HCT116 (cell line): ENCODE data around the gene ILF2. TPM values are rescaled to one million over a fixed set of nuclear protein-coding genes. Genes with fewer than 3 reads are reported as not detected.

Experiments used
- ATAC-seq: fragments of 200-7000 bp; cut with Tn5 transposase; 2 replicates; pipeline ENCODE4 v1.9.1; 2020; ENCODE audit warnings: mild to moderate bottlenecking, moderate library complexity
- BruUV-seq: library from RNA; stranded (reverse); fragments of 400-500 nt; replicated peaks from 2 replicates; lab custom pipeline; 2021; lab: Mats Ljungman, UMichigan
- CTCF ChIA-PET: fragments of 300-600 bp; sonication (Branson Sonifier 250); formaldehyde crosslinking; loops from one replicate; lab custom pipeline; 2021; ENCODE audit warnings: antibody characterized with exemption; lab: Charles Lee
- POLR2A ChIA-PET: fragments of 300-600, 350-600 bp; sonication (Branson Sonifier 250); formaldehyde crosslinking; loops from one replicate; lab custom pipeline; 2021; ENCODE audit warnings: antibody characterized with exemption; lab: Charles Lee
- RAD21 ChIA-PET, 2 experiments: fragments of 300-600 bp; sonication (Branson Sonifier 250); formaldehyde crosslinking; loops; one replicate each; lab custom pipeline; 2023; ENCODE audit warnings: low total read pairs in 2 of 2; ENCODE audit not compliant: uncharacterized antibody in 2 of 2, unreplicated experiment in 2 of 2, low non-redundant PET in 1 of 2; lab: Charles Lee
- DNase-seq: peaks from one replicate; pipeline ENCODE4 v3.0.0-alpha.2; 2010; ENCODE audit warnings: low read depth, low spot score
- H2AFZ ChIP-seq: fragments of 200-600 bp; shearing (Covaris generic), sonication (generic); 2 replicates; pipeline ENCODE4 v1.6.1; 2017; ENCODE audit warnings: low read depth, mixed run types, mixed read lengths, antibody characterized with exemption, low read length; ENCODE audit not compliant: poor library complexity, severe bottlenecking
- H3K27ac ChIP-seq: 2 replicates; pipeline ENCODE4 v1.5.1; 2012; ENCODE audit warnings: low read depth, low read length
- H3K27me3 ChIP-seq: fragments of 200-600 bp; sonication (generic); 2 replicates; pipeline ENCODE4 v1.6.1; 2016; ENCODE audit warnings: mixed run types, low read length, mixed read lengths; ENCODE audit not compliant: insufficient read depth
- H3K36me3 ChIP-seq, 2 experiments: fragments of 200-500 bp in 1 of 2; fragments of 200-600 bp in 1 of 2; sonication (Bioruptor generic) in 1 of 2; sonication (generic) in 1 of 2; 2 replicates each; pipeline versions ENCODE4 v1.5.1 to v1.6.1; 2014 to 2016; ENCODE audit warnings: low read length in 2 of 2, inconsistent platforms in 1 of 2, mixed read lengths in 1 of 2, mixed run types in 1 of 2; ENCODE audit not compliant: insufficient read depth in 2 of 2, control insufficient read depth in 1 of 2
- H3K4me1 ChIP-seq, 2 experiments: fragments of 200-600 bp in 1 of 2; sonication (generic) in 1 of 2; 2 replicates each; pipeline versions ENCODE4 v1.5.1 to v1.6.1; 2012 to 2017; ENCODE audit warnings: low read length in 2 of 2, inconsistent platforms in 1 of 2, mild to moderate bottlenecking in 1 of 2, mixed read lengths in 1 of 2, mixed run types in 1 of 2, moderate library complexity in 1 of 2; ENCODE audit not compliant: insufficient read depth in 2 of 2, control insufficient read depth in 1 of 2
- H3K4me2 ChIP-seq: fragments of 200-600 bp; sonication (generic); 2 replicates; pipeline ENCODE4 v1.6.1; 2017; ENCODE audit warnings: mixed run types, low read length, mixed read lengths
- H3K4me3 ChIP-seq, 2 experiments: fragments of 200-600 bp in 1 of 2; sonication (generic) in 1 of 2; replicated peaks in 1 of 2; 2 replicates each; pipeline ENCODE4 v1.5.1; 2011 to 2016; ENCODE audit warnings: low read length in 2 of 2, control low read depth in 1 of 2, low read depth in 1 of 2, mild to moderate bottlenecking in 1 of 2, mixed read lengths in 1 of 2, mixed run types in 1 of 2
- H3K79me2 ChIP-seq: fragments of 200-600 bp; sonication (generic); 2 replicates; pipeline ENCODE4 v1.6.1; 2017; ENCODE audit warnings: mild to moderate bottlenecking, mixed run types, low read length, moderate library complexity, mixed read lengths; ENCODE audit not compliant: insufficient read depth
- H3K9ac ChIP-seq: fragments of 200-600 bp; sonication (generic); 2 replicates; pipeline ENCODE4 v1.6.1; 2016; ENCODE audit warnings: low read length, mixed read lengths
- H3K9me2 ChIP-seq: fragments of 200-600 bp; sonication (generic), shearing (Covaris generic); 2 replicates; pipeline ENCODE4 v1.6.1; 2017; ENCODE audit warnings: mixed run types, mild to moderate bottlenecking, moderate library complexity; ENCODE audit not compliant: insufficient read depth
- H3K9me3 ChIP-seq, 2 experiments: fragments of 200-500 bp in 1 of 2; fragments of 200-600 bp in 1 of 2; sonication (Bioruptor generic) in 1 of 2; sonication (generic) in 1 of 2; 2 replicates each; pipeline ENCODE4 v1.6.1; 2014 to 2017; ENCODE audit warnings: low read length in 2 of 2, mixed read lengths in 2 of 2, inconsistent platforms in 1 of 2, low read depth in 1 of 2, mild to moderate bottlenecking in 1 of 2, mixed run types in 1 of 2, moderate library complexity in 1 of 2; ENCODE audit not compliant: control insufficient read depth in 1 of 2, insufficient read depth in 1 of 2
- H4K20me1 ChIP-seq: fragments of 200-600 bp; sonication (generic), shearing (Covaris generic); 2 replicates; pipeline ENCODE4 v1.6.1; 2017; ENCODE audit warnings: mixed run types, mild to moderate bottlenecking, moderate library complexity; ENCODE audit not compliant: insufficient read depth
- CBX3 ChIP-seq: IDR thresholded peaks from 2 replicates; pipeline ENCODE4 v1.6.1; 2012; ENCODE audit warnings: low read depth
- CEBPB ChIP-seq: IDR thresholded peaks from 2 replicates; pipeline ENCODE4 v1.6.1; 2012; ENCODE audit warnings: low read depth
- EZH2 ChIP-seq: fragments of 200-600 bp; sonication (generic); IDR thresholded peaks from 2 replicates; pipeline ENCODE4 v1.6.1; 2017; ENCODE audit warnings: antibody characterized with exemption, mixed run types
- EZH2phosphoT487 ChIP-seq: fragments of 200-600 bp; IDR thresholded peaks from 2 replicates; pipeline ENCODE4 v1.6.1; 2018; ENCODE audit warnings: antibody characterized with exemption, borderline replicate concordance
- FOSL1 ChIP-seq: IDR thresholded peaks from 2 replicates; pipeline ENCODE4 v1.6.1; 2012; ENCODE audit warnings: low read depth
- JUND ChIP-seq: IDR thresholded peaks from 2 replicates; pipeline ENCODE4 v1.6.1; 2012
- RAD21 ChIP-seq: IDR thresholded peaks from 2 replicates; pipeline ENCODE4 v1.6.1; 2012; ENCODE audit warnings: low read depth, mild to moderate bottlenecking
- SP1 ChIP-seq: IDR thresholded peaks from 2 replicates; pipeline ENCODE4 v1.6.1; 2012; ENCODE audit warnings: low read depth
- SRF ChIP-seq: IDR thresholded peaks from 2 replicates; pipeline ENCODE4 v1.6.1; 2012; ENCODE audit warnings: low read depth
- ZNF274 ChIP-seq: fragments of 200-500 bp; sonication (Bioruptor generic); IDR thresholded peaks from 2 replicates; pipeline ENCODE4 v1.6.1; 2014; ENCODE audit warnings: mild to moderate bottlenecking, low read depth, low read length, inconsistent platforms
- intact Hi-C: fragments of 100-400 bp; cut with micrococcal nuclease; formaldehyde crosslinking; loops from 2 replicates; pipeline ENCODE4 v1.10.0; 2022
- total RNA-seq: library from RNA; stranded (reverse); gene quantifications from one replicate; pipeline ENCODE4 v1.2.1, GENCODE V29; 2021; ENCODE audit not compliant: unreplicated experiment
- TF ChIP-seq, protein P1 (sequence below): IDR thresholded peaks from 2 replicates; pipeline ENCODE4 v1.6.1; 2012; ENCODE audit warnings: low read depth
- TF ChIP-seq, protein P2 (sequence below): IDR thresholded peaks from 2 replicates; pipeline ENCODE4 v1.6.1; 2011; ENCODE audit warnings: mild to moderate bottlenecking, low read length, moderate library complexity; ENCODE audit not compliant: insufficient replicate concordance; ENCODE audit errors: extremely low read depth
- TF ChIP-seq, protein P3 (sequence below): IDR thresholded peaks from 2 replicates; pipeline ENCODE4 v1.6.1; 2012

ILF2 gene
- total RNA-seq, 1 experiment from 2014 or later, result 335 TPM

DNA sequence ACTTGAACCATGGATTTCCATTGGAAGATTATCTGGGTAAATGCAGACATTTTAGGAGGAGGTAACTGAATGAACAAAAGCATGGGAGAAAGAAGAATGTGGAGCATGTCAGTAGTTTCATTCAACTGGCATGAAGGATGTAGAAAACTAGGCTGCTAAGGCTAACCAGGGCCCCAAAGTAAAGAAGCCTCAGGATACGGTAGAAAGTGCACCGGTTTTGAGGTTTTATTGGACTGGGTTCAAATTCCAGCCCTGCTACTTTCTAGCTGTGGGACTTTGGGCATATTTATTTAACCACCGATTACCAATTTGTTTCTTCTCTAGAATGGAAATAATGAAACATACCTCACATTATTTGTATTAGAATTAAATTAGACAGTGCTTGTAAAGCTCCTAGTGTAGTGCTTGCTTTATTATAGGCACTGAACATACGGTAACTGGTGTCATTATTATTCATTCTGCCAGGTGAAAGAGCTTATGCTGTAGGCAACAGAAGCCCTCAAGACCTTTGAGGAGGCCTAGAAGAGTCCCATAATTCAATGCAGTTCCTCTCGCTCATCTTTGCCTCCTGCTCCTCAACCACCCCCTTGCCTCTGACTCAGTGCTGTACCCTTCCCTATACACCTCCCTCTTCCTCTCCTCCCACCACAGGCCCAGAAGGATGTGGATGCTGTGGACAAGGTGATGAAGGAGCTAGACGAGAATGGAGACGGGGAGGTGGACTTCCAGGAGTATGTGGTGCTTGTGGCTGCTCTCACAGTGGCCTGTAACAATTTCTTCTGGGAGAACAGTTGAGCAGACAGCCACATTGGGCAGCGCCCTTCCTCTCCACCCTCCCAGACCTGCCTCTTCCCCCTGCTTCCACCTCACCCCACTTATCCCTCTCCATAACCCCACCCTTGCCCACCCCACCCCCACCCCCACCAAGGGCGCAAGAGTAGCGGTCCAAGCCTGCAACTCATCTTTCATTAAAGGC is 39.5 kb downstream of the ILF2 start:
- Histone ChIP-seq H3K4me1 (peaks cover 22 to 44% of the 10 kb centered on the region in 2 experiments), H3K9ac (no peak overlapping the region), H3K9me3 (no peaks in the 10 kb centered on the region), H2AFZ (no peak overlapping the region), H3K79me2 (peaks cover 30% of the 10 kb centered on the region), H3K27ac (no peak overlapping the region), H3K27me3 (no peaks in the 10 kb centered on the region), H4K20me1 (peaks cover 4% of the 10 kb centered on the region; the same call in 1 of the 2 replicates), H3K9me2 (no peaks in the 10 kb centered on the region), H3K4me3 (no peak overlapping the region), H3K36me3 (peaks cover 4 to 7% of the 10 kb centered on the region in 2 experiments; a peak in 3 of 4 replicates), H3K4me2 (no peak overlapping the region)
- no peak for DNase-seq
- no TSS peak for BruUV-seq
- intact Hi-C loops, result no loop called here
- RAD21 ChIA-PET, result no interaction called here
- ATAC-seq, result no peak
- CTCF ChIA-PET, result no interaction called here
- TF ChIP-seq SP1, result no peak
- no peak for TF ChIP-seq FOSL1
- TF ChIP-seq, protein P1, sequence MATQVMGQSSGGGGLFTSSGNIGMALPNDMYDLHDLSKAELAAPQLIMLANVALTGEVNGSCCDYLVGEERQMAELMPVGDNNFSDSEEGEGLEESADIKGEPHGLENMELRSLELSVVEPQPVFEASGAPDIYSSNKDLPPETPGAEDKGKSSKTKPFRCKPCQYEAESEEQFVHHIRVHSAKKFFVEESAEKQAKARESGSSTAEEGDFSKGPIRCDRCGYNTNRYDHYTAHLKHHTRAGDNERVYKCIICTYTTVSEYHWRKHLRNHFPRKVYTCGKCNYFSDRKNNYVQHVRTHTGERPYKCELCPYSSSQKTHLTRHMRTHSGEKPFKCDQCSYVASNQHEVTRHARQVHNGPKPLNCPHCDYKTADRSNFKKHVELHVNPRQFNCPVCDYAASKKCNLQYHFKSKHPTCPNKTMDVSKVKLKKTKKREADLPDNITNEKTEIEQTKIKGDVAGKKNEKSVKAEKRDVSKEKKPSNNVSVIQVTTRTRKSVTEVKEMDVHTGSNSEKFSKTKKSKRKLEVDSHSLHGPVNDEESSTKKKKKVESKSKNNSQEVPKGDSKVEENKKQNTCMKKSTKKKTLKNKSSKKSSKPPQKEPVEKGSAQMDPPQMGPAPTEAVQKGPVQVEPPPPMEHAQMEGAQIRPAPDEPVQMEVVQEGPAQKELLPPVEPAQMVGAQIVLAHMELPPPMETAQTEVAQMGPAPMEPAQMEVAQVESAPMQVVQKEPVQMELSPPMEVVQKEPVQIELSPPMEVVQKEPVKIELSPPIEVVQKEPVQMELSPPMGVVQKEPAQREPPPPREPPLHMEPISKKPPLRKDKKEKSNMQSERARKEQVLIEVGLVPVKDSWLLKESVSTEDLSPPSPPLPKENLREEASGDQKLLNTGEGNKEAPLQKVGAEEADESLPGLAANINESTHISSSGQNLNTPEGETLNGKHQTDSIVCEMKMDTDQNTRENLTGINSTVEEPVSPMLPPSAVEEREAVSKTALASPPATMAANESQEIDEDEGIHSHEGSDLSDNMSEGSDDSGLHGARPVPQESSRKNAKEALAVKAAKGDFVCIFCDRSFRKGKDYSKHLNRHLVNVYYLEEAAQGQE, result no peak
- TF ChIP-seq, protein P2, sequence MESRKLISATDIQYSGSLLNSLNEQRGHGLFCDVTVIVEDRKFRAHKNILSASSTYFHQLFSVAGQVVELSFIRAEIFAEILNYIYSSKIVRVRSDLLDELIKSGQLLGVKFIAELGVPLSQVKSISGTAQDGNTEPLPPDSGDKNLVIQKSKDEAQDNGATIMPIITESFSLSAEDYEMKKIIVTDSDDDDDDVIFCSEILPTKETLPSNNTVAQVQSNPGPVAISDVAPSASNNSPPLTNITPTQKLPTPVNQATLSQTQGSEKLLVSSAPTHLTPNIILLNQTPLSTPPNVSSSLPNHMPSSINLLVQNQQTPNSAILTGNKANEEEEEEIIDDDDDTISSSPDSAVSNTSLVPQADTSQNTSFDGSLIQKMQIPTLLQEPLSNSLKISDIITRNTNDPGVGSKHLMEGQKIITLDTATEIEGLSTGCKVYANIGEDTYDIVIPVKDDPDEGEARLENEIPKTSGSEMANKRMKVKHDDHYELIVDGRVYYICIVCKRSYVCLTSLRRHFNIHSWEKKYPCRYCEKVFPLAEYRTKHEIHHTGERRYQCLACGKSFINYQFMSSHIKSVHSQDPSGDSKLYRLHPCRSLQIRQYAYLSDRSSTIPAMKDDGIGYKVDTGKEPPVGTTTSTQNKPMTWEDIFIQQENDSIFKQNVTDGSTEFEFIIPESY, result no peak
- no peak for TF ChIP-seq ZNF274
- TF ChIP-seq JUND, result no peak
- TF ChIP-seq EZH2phosphoT487, result no peak
- no peak for TF ChIP-seq EZH2
- no peak for TF ChIP-seq SRF
- no peak for TF ChIP-seq RAD21
- TF ChIP-seq CEBPB, result no peak
- no peak for TF ChIP-seq CBX3
- TF ChIP-seq, protein P3, sequence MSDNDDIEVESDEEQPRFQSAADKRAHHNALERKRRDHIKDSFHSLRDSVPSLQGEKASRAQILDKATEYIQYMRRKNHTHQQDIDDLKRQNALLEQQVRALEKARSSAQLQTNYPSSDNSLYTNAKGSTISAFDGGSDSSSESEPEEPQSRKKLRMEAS, result no peak
- POLR2A ChIA-PET, result interaction anchor here (10.5 kb wide), 1 partner anchor 16 kb away, joined by 172 read pairs; the partner anchor contains the start of genes S100A14 and S100A16
